CD4-positive, alpha-beta T cell treated with Interleukin-2 at 100 ng/mL for 4 hours (primary cell): Measurements from ENCODE around the gene FGFBP3.

Source experiments
- DNase-seq: peaks from one replicate; pipeline ENCODE4 v3.0.0-alpha.2; 2020; ENCODE audit warnings: low spot score

Gene FGFBP3

DNA sequence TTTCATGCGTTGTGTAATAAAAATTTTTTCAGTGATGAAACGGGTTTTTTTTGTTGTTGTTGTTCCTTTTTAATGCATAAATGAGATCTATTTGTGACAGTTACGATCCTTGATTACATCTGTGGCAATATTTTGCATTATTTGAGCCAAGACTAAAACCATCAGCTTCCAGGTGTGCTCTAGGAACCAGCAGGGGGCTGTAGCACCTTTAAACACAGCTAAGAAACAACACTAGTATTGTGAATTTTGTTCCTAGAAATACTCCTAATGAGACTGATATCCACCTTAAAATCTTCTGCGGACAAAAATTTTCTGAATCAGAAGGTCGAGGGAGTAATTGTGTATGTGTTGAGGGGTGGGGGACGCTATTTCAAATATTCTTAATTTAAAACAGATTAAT lies 52.6 kb downstream of the FGFBP3 start:
- DNase-seq = no peak
